Activated effector memory CD4-positive, alpha-beta T cell treated with Interleukin-2 at 50 U/mL for 16 hours (primary cell): ENCODE results near the gene NABP1.
A peak's percentile ranks its signal among the peaks of the same experiment; 100 is the strongest.

ENCODE experiments used
- DNase-seq: peaks from one replicate; pipeline ENCODE4 v3.0.0-alpha.2; 2020

NABP1 gene

DNA sequence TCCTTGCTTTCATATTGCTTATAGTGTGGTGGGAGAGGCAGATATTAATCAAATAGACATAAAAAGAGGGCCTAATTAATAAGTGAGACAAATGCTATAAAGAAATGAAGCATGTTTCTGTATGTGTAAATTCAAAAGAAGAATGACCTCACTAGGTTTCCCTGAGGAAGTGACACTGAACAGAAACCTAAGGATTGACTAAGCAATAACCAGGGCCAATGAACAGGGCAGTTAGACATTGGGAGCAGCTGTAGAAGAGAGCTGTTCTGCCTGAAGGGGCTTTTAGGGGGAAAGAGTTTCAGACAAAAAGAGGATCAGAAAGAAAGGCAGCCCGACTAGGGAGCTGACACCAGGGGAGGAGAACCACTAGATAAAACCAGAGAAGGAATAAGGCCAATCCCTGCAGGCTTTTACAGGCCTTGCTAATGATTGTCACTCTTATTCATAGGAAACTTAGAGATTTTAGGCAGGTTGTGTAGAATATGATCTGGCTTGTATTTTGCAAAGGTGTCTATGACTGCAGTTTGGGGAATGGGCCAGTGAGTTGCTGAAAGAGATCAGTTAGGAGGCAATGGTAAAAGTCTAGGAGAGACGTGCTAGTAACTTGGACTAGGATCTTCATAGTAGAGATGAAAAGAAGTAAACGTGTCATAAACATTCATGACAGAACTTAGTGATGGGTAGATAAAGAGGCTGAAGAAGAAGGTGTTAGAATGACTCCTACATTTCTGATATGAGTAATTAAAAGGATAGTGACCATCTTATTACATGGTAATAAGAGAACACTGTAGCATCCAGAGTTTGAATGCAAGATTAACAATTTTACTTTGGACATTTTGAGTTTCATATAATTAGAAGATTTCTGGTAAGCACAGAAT lies 26.8 kb upstream of the NABP1 start:
- DNase-seq, result no peak

DNA sequence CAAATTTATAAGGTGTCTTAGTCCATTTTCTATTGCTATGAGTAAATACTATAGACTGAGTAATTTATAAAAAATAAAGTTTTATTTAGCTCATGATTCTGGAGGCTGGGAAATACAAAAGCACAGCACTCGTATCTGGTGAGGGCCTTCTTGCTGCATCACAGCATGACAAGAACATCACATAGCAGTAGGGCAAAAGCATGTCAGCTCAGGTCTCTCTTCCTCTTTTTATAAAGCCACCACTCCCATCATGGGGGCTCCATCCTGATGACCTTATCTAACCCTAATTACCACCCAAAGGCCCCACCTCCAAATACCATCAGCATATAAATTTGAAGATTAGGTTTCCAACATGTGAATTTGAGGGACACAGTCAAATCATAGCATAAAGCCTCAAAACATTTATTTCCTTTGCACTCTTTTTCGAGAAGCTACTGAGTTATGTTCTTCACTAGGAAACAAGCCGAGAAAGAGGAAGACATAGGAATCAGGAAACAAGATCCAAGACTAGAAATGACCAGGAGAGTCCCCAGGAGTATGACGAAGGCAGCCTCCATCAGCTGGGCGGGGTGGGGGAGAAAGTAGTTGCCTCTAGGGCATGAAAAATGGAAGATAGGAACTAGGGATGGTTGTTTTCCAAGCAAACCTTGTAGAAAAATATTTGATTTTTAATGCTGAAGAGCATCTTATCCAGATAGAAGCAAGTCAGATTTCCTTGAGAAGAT lies 24.1 kb upstream of the NABP1 start:
- no peak for DNase-seq

DNA sequence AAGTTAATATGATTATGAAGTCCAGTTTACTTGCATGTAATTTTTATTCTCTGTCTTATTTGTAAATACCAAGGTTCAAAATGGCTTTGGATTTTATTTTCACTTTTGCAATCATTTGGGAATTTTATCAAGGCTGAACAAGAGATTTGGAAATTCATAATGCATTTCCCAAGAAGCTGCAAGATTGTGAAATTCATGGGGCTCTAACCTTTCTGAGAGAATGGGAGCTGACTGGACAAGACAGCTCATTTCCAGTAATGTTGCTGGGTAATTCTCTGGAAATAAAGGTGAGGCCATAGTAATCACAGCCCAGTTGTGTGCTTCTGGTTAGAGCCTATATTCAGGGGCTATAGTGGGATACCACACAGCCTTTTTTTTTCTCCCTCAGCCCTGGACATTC lies 21.5 kb upstream of the NABP1 start:
- DNase-seq, result no peak

DNA sequence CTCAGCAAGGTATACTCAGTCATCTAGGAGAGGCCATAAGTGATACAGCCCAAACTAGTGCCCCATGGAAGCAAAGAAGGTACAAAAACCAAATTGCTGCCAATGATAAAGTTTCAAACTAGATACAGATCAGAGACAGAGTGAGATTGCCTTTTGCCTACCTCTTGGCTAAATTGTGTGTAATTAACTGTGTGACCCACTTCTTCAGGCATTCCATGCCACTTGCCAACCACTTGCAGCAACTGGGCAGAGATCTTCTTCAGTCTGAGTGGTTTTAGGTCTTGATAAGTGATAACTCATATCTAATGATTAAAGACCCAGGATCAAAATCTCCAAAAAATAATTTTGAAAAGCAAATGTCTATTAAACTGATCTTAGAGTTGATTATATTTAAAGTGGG lies 21.1 kb upstream of the NABP1 start:
- DNase-seq, result no peak

DNA sequence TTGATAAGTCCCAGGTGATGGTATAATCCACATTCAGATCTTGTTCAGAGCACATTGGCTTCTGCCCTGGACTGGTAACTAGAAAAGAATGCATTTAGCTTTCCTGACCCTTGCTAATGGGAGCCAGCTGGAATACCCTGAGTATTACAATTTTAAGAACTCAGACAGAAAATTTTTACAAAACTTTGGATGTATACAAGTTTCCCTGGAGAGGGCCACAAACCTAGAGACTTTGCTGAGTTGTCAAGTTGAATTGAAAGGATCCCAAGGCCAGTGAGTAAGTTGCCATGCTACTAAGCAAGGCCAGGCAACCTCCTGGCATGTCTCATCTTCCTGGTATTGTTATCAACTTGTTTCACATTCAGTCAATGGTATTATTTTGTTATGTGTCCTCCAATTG lies 20.0 kb upstream of the NABP1 start:
- no peak for DNase-seq

DNA sequence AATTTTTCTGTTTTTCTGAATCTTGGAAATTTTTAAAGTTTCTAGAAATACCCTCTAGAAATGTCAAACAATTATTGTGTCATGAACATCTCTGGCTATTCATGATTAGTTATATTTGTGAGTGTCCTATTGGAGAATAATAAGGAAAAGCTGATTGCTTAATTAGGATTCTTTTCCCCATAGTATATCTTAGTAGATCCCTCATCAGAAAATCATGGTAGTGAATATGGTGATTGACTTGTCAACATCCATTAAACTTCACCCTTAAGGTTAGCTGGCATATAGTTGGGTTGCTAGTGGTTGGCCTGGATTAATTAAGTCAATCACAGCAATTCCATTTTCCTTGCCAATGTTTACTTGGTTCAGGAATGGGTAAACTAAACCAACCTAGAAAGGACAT lies 18.7 kb upstream of the NABP1 start:
- no peak for DNase-seq

DNA sequence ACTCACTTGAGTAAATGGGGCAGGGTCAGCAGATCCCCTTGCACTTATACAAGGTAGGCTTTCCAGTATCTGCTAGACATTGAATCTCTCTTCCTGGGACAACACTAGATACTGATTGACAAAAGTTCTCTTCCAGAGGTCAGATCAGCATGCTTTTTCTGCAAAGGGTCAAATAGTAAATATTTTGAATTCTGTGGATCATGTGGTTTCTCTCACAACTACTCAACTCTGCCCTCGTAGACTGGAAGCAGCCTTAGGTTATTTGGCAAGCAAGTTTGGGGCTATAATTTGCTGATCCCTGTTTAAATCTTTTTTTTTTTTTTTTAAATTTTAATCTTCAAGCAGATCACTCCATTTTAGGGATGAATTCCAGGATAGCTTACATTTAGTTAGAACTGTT lies 17.4 kb upstream of the NABP1 start:
- DNase-seq, result no peak

DNA sequence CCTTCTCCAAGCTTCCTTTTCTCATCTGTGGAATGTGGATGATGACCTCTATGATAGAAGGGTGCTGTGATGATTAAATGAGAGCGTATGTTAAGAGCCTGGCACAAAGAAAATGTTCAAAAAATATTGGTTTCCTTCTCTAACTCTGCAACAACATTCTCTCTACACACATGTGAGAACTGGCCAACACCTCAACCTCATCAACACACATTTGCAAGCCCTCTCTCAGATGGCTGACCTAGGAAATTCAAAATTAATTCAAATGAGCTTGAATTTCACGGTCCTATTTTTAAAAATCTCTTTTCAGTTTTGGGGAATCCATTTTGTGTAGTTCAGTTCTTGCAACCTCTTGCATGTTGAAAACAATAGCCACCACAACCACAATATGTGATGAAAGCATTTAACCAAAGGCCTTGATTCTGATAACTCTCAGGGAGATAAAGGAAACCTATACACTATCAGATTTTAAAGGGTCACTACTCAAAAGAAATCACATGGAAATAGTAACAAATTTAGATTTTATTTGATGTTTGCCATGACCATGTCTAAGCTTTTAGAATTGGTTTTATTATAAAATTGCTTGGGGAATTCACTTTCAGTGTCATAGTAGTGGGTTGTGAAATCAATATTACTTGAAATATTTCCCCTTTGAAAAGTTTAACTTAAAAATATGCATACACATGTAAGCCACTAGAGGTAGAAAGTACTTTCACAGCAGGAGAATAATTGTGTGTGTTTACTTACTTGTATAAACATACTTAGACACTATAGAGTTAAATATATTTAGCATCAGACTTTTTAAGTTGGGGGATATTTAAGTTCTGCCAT lies 16.6 kb upstream of the NABP1 start:
- DNase-seq, result no peak

DNA sequence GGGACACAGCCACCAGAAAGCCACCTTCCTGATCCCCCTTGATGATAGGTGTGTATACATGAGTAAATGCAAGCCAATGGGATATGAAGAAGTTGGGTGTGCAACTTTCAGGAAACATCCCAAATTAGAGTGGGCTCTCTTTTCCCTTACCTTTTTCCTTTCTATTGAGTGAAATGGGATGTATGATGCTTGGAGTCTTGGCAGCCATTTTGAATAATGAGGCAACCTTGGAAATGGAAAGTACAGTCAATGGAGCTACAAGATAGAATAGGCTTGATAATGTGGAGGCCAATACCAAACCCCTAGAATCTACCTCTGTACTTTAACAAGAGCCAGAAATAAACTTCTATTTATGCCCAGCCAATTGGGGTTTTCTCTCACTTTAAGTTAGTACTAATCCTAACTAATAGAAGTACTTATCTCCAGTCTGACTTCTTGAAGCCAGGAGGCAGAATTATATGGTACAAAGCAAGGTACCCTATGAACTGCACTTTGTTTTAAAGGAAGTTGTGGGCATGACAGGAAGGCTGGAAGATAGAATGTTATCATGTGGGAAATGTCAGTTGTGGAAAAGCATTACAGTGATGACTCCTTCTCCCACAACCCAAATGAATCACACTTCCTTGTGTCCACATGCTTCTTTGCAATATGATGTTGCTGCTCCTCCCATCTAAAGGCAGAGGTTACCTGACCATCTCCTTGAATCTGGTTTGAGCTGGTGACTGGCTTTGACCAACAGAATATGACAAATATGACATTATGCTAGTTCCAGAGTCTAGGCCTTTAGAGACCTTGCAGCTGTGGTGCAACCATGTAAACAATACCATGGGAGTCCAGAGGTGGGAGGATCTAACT lies 12.9 kb upstream of the NABP1 start:
- no peak for DNase-seq

DNA sequence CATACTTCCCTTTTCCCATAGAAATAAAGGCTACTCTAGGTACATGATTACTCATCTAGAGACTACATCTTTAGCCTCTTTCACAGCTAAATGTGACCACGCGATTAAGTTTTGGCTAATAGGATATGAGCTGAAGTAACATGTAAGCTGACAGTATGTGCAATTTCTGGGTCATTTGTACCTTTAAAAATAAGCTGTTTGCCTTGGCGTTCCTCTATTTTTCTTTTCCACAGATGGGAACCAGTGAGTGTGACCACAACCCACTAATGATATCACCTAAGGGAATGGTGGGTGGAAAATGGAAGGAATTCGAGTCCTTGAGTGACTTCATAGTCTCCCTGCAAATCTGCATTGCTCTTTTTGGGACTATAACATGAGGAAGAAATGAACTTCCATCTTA lies 11.7 kb upstream of the NABP1 start:
- DNase-seq, result no peak

DNA sequence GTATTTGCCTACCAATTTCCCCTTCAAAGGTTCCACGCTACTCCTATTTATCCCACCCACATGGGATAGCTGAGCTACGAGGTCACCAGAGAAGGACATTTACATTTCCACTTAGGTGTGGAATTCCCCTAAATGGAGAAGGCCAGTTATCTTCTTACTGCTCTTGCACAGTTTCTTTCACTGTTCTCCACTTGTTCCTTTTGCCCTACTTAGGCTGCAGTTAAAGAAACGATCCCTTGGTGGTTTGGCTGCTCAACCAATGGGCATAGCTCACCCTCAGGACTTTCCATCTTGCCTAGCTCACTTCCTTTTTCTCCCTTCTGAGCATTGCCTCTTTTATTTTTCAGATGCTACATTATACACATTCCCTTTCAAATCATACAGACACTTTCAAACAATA lies 11.2 kb upstream of the NABP1 start:
- no peak for DNase-seq

DNA sequence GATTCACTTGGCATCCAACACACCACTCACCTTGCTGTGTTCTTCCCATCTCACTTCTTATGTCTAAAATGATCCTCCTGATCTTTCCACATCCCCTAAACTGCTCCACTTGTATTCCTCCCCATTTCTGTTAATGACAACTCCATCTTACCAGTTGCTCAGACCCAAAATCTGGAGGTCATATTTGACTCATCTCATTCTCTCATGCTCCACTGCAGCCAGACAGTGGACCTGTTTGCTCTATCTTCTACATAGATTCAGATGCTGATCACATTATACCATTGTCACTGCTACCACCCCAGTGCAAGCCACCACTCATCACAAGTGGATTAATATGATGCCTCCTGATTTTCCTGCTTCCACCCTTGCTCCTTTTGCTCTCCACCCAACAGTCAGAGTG lies 7.9 kb upstream of the NABP1 start:
- DNase-seq, result no peak

DNA sequence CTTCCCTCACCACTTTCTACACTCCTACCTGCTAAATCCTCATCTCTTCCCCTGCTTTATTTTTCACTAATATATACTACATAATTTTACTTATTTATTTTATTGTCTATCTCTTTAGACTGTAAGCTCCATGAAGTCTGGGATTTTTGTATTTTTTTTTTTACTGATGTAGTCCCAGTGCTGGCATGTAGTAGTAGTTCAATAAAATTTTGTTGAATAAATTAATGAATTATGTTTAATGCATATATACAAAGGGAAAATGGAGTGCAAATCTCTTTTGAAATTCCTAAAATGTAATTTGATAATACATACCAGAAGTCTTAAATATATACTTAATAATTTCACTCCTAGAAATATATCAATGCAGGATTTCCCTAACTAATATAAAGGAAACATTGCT lies 7.1 kb upstream of the NABP1 start:
- DNase-seq, result no peak

DNA sequence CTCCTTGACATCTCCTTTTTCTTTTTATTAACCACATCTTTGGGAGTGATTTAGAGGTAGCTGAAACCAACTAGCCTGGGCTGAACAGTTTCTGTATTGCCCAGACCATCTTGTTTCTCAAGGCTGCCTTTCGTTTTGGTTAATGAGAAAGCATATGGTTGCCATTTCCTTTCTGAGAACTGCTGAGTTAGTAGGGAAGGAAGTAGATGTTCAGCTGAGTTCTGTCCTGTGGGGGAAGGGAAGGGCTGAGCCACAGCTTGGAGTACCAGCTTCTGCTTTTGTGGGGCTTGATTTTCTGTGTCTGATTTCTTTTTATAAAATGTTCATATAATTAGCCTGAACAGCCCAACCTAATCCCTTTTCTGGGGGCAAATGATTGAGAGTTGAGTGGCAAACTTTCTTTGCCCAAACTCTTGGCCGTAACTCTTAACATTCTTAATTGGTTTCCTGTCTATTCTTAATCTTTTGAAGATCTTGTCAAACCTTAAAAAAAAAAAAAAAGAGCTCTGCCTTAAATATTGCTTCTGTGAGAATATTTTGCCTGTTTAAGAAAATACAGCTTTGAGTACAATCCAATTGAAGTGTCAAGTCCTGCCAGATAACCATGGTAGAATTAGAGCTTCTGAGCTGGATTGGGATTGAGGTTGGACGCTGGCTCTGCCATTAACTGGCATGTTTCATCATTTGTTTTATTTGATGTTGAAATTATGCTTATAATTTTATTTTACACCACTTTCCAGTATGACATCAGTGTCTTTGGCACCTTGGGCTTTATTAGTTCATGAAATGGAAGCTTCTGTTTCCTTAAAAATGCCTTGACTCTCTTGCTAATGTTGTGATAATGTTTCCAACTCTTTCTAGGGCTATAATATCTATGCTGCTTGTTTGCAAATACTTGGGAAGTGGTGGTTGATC lies 1.9 kb upstream of the NABP1 start:
- peak; percentile 50 for DNase-seq

DNA sequence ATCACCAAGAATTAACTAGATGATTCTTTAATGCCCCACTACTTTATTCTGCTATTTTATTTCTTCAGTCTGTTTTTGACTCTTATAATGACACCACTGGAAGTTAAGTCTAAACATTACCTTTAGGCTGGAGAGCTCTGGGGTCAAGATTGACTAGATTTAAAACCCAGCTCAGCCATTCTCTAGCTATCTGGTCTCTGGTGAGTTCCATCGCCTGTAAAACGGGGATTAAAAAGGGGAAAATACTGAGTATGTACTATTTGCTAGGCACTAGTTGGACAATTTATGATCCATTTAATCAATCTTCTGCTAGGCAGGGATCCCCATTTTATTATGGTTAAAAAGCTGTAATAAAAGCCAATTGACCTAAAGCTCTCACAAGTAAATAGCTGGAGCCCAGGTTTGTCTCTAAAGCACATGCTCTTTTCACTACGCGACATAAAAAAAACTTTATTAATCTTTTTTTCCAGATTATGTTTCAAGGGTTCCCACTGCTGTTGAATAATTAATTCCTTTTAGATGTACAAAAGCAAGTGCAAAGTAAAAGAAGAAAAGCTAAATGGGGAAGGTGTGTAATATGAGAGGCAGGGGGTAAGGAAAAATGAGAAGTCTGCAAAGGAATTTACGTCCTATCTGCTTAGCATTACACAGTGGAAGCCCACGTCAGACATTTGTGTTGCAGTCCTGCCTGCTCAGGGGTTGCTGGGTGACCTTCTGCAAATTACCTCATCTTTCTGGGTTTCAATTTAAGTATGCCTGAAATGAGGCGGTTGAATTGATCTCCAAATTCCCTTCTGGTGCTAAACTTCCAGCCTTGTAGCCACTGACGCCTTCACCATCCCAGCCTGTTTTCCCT lies 918 bp upstream of the NABP1 start:
- no peak for DNase-seq

DNA sequence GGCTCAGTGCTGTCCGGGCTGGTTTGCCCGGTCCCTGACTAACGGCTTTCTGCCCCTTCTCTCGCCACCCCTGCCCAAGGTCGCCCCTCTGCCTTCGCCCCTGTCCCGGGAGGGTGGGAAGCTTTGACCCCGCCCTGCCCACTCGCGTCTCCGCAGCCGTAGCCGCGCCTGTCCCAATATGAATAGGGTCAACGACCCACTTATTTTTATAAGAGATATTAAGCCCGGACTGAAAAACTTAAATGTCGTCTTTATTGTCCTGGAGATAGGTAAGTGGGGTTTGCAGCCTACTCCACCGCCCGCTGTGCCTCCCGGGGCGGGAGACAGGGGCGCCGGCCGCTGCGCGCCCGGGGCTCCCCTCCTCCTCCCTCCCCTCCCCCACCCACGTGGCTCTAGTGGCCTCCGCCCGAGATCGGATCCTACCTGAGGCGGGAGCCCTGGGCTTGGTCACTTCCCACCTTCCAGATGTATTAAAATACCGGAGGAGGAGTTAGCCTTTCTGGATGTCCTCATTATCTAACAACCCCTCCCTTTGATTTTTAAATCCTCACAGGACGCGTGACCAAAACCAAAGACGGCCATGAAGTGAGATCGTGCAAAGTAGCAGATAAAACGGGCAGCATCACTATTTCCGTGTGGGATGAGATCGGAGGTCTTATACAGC lies 633 bp downstream of the NABP1 start:
- DNase-seq, result peak; percentile 45

DNA sequence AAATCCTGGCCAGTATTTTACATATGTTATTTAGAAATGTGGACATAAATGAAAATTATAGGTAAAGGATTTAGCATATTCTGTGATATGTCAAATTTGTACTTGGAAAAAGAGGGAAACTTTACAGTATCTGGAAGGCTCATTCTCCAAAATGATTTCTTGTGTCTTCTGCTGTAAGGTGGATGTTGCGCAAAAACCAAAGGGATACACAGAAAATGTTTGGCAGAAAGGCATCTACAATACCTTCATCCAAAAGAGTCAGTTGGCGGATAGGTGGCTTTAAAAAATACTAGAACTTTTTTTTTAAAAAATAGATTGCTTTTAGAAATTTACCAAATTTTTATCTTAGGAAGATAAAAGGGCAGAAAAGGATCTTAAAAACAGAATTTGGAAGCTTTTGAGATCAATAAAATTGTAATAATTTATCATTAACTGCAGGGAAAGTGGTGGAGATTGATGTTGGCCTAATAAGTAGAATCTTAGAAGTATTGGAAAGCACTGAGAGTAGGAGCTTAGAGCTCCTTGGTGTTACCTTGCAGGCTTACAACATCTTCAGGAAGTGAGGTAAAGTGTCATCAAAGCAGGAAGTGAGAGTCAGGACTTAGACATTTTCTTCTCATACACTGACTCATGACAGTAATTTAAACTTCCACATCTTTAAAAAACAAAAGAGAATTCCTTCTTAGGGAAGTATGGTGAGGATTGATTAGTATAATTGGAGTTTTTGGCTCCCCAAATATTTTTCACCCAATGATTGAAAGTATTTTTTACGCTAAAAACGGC lies 2.1 kb downstream of the NABP1 start:
- no peak for DNase-seq

DNA sequence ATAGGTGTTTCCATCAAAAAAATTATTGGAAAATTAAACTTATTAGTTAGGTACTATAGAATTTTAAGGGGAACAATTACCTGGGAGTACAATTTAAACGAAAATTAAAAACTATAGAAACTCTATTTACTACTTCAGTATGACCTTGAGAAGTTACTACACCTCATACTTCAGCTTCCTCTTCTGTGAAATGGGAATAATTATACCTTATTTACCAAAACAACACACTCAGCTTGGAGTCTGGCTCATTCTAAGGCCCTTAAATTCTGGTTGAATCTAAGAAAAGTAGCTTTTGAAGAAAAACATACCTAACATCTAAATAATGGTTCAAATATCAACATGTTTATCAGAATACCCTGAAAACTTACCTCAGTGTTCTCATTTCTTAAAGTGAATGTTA lies 2.7 kb downstream of the NABP1 start:
- no peak for DNase-seq

DNA sequence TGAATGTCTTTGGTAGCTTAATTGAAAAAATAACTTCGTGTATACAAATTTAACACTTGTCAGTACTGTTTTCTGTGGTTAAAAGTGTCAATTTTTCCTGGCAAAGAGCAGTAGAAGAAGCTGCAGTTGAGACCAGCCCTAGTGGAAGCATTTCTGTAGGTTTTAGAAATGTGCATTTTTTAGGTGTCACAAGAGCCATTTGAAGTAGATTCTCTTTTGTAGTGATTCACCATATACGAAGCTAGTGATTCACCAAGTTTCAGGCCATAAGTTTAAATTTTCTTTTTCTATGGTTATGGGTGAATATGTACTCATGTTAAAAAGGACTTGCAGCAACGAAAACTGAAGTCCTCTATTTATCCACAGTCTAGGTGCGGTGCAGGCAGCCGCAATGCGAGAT lies 4.2 kb downstream of the NABP1 start:
- DNase-seq, result no peak
